ENCODE data around the gene UBE3B. TPM values are rescaled to one million over a fixed set of nuclear protein-coding genes. Genes with fewer than 3 reads are reported as not detected.
"Not testable (repeated sequence)": the region's sequence is repeated elsewhere in the genome, so short reads cannot be mapped to it uniquely, and the experiment has no call there.

UBE3B gene, protein sequence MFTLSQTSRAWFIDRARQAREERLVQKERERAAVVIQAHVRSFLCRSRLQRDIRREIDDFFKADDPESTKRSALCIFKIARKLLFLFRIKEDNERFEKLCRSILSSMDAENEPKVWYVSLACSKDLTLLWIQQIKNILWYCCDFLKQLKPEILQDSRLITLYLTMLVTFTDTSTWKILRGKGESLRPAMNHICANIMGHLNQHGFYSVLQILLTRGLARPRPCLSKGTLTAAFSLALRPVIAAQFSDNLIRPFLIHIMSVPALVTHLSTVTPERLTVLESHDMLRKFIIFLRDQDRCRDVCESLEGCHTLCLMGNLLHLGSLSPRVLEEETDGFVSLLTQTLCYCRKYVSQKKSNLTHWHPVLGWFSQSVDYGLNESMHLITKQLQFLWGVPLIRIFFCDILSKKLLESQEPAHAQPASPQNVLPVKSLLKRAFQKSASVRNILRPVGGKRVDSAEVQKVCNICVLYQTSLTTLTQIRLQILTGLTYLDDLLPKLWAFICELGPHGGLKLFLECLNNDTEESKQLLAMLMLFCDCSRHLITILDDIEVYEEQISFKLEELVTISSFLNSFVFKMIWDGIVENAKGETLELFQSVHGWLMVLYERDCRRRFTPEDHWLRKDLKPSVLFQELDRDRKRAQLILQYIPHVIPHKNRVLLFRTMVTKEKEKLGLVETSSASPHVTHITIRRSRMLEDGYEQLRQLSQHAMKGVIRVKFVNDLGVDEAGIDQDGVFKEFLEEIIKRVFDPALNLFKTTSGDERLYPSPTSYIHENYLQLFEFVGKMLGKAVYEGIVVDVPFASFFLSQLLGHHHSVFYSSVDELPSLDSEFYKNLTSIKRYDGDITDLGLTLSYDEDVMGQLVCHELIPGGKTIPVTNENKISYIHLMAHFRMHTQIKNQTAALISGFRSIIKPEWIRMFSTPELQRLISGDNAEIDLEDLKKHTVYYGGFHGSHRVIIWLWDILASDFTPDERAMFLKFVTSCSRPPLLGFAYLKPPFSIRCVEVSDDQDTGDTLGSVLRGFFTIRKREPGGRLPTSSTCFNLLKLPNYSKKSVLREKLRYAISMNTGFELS
- total RNA-seq (2014; rRNA removed; shearing (Covaris generic); ENCODE audit: low replicate concordance): 13.0 and 22.8 TPM in 2 replicates

DNA sequence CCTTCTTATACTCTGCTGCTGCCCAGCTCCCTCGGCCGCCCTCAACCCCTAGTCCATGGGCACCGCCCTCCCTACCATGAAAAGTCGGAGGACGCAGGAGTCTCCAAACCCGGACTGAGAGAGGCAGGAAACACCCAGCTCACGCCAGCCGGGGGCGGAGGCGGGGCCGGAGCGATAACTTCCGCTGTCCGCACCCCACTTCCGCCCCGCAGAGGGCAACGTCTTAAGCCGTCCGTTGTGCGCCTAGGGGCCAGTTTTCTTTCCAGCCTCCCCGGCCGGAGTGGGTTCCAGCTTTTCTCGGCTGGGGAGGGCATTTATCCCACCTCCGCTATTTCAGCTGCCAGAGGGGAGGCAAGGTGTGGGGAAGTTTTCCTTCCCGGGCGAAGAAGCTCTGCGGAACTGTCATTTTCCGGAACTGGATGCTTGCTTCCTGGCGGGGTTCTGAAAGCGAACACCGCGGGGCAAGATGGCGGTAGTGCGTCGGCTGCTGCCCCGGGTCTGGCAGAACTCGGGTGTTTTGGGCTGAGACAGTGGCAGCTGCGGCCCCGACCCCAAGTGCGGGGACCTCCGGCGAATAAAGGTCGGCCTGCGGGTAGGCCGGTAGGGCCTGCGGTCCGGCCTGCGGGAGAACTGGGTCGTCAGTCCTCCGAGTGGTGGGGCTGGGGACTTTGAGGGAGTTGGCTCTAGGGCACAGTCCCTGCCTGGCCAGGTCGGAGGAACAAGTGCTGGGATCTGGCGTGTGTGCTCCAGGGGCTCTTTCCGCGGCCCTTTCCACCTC is at the start of gene UBE3B, which contains the start of gene KCTD10:
UBE3B (plus strand) TSS at position 450 of the 778 bp plus-strand sequence. CDS start 5,918 bp downstream, outside the sequence.
KCTD10 (minus strand) TSS at position 116 of the 778 bp plus-strand sequence; CDS start at position 78, 38 bp downstream.
- peak; percentile 77 for DNase-seq (ENCODE audit: low read depth)
- in situ Hi-C loops (cut with HindIII; ENCODE audit: low pct_unique_long_range_greater_than_20kb, low sequenced_read_pairs): no loop called here

DNA sequence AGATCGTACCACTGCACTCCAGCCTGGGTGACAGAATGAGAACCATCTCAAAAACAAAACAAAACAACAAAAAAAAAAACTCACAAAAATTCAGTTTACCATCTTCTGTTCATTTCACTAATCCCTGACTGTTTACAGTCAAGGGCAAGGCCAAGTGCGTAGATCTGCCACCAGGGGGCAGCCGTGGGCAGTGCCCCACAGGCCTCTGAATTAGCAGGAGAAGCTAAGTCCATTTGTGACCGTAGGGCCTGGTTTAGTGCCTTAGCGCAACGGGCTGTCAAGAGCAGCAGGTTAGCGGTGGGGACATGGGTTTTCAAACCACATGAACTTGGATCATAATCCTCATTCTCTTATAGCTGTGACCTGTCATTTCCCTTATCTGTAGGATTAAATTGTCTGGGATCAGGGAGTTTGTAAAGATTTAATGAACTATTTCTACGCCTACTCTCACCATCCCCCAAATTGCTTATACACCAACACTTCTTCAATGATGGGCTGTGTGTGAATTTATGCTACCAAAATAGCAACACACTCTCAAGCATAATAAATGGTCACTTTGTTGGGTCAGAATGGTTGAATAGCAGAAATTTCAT is 49.3 kb upstream of the UBE3B start:
- DNase-seq (ENCODE audit: low read depth): peak; percentile 25
- in situ Hi-C loops (cut with HindIII; ENCODE audit: low pct_unique_long_range_greater_than_20kb, low sequenced_read_pairs): no loop called here

GRCh38 chr12:109428804-109429203 is 48.6 kb upstream of the UBE3B start:
- DNase-seq (ENCODE audit: low read depth); in situ Hi-C loops (cut with HindIII; ENCODE audit: low pct_unique_long_range_greater_than_20kb, low sequenced_read_pairs): not testable (repeated sequence)

DNA sequence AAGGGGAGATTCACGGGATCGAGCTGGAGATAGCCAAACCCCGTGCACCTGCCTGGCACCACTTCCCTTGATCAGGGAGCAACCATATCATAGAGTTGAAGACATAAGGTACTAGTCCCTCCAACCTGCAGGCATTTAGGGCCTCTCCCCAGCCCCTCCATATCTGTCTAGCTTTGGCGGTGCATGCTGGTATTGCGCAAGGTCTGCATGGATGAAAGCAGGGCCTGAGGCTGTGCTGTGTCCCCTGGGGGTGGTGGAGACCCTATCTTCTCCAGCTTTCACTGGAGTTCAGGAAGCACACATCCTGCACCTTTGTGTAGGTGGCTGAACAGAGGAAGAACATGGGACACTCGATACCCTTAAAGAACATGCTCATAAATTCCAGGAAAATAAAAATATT is 47.2 kb upstream of the UBE3B start:
- DNase-seq (ENCODE audit: low read depth): no peak
- in situ Hi-C loops (cut with HindIII; ENCODE audit: low pct_unique_long_range_greater_than_20kb, low sequenced_read_pairs): no loop called here

DNA sequence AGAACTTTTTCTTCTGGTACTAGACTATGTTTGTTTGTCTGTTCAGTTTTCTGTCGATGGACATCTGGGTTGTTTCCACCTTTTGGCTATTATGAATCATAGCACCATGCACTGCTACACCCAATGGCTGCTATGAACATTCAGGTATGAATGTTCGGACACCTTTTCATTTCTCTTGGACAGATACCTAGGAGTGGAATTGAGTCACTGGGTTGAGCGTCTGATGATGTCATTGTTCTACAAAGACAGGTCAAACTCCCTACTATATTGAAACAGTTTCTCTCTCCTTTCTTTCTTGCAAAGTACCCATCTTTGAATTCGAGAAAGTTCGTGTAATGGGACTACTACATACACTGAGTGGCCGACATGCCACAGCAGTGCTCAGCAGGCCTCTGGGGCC is 45.0 kb upstream of the UBE3B start:
- DNase-seq (ENCODE audit: low read depth): no peak
- in situ Hi-C loops (cut with HindIII; ENCODE audit: low pct_unique_long_range_greater_than_20kb, low sequenced_read_pairs): no loop called here

DNA sequence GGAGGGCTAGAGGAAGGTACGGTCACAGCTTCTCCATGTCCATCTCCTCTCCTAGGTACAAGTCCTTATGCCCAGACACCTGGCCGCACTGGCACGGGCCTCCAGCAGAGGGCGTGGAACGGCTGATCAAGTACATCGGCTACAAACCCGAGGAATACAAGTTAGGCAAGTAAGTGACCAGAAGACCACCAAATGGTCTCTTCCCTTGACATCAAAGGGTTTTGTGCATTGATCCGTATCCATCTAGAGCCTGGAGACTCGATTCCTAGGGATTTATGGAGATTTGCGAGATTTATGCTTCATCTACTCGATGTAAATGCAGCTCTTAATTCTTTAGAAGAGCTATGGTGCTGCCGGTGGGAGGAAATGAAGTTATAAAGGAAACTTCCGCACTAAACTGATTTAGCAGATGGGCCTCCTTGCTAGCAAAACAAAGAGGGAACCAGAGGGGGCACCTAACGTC is 44.6 kb upstream of the UBE3B start:
- in situ Hi-C loops (cut with HindIII; ENCODE audit: low pct_unique_long_range_greater_than_20kb, low sequenced_read_pairs): no loop called here
- DNase-seq (ENCODE audit: low read depth): peak; percentile 26

DNA sequence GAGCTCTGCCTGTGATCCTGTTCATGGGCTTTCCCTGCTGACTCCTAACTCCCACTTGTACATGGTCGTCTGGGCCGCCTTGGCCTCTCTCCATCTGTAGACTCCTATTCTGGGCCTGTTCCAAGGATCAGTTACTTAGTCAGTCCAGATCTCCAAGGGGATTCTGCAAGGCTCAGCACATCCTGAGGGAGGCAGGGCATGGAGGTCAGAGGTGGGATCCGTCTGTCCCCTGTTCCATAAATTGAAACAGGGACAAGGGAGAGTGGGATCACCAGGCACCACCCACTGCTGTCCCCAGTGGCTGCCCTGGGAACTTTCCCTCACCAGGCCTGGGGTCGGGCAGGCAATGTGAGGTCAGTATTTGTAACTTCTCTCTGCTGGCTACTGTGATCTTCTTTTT is 43.8 kb upstream of the UBE3B start:
- DNase-seq (ENCODE audit: low read depth): no peak
- in situ Hi-C loops (cut with HindIII; ENCODE audit: low pct_unique_long_range_greater_than_20kb, low sequenced_read_pairs): no loop called here

DNA sequence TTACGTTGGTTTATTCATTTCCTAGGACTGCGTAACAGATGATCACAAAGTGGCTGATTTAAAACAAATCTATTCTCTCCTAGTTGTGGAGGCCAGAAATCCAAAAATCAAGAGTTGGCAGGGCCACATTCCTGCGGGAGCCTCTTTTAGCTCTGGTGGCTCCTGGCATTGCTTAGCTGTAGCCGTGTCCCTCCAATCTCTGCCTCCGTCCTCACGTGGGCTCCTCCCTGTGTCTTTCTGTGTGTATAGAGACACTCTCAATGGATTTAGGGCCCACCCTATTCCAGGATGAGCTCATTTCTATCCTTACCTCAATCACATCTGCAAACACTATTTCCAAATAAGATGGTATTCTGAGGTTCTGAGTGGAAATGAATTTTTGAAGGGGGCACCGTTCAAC is 42.9 kb upstream of the UBE3B start:
- in situ Hi-C loops (cut with HindIII; ENCODE audit: low pct_unique_long_range_greater_than_20kb, low sequenced_read_pairs): no loop called here
- DNase-seq (ENCODE audit: low read depth): no peak

DNA sequence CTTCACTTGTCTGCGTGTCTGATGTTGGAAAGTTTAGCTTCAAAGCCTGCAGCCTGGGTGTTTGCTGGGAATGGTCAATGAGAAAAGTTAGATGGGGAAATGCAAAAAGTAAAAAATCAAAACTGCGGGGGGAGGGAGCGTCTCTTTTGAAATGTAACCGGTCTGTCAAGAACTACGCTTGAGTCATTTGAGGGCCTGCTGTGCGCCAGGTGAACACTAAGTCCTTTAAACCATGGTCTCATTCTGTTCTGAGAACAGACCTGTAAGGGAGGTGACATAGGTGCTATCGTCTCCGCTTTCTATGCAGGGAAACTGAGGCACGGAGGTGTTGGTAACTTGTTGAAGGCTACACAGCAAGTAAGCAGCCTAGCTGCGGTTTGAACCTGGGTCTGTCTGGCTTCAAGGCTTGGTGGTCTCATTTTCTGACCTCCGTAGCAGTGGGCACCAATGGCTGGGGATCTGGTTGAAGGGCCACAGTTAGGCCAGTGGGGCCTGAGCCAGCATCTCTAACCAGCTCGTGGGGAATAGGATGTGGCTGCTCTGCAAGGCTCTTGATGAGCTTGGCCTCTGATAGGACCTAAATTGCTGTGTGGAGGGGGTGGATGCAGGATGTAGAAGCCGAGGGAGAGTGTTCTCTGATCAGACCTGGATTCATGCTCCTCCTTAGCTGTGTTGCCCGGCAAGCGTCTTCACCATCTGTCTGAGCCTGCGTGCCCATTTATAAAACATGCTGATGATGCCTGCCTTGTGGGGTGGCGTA is 41.8 kb upstream of the UBE3B start:
- in situ Hi-C loops (cut with HindIII; ENCODE audit: low pct_unique_long_range_greater_than_20kb, low sequenced_read_pairs): no loop called here

DNA sequence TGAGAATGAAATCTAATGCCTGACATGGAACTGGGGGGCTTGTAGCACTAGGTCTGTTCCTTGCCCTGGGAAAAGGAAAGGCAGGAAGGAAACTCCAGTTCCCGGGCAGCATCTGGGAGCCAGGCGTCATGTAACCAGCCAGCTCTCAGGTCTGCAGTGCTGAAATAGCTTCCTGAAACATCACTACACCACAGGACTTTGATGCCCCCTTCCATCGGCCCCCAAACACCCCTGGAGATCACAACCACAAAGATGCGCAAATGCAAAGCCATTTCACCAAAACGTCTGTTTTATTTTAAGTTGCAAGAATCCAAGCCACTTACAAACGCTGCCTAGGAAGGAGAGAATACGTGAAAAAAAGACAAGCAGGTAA is 41.3 kb upstream of the UBE3B start:
- DNase-seq (ENCODE audit: low read depth): no peak
- in situ Hi-C loops (cut with HindIII; ENCODE audit: low pct_unique_long_range_greater_than_20kb, low sequenced_read_pairs): no loop called here

More for the DNA sequence above, 41.8 kb upstream of the UBE3B start:
- no peak for DNase-seq (ENCODE audit: low read depth)

DNA sequence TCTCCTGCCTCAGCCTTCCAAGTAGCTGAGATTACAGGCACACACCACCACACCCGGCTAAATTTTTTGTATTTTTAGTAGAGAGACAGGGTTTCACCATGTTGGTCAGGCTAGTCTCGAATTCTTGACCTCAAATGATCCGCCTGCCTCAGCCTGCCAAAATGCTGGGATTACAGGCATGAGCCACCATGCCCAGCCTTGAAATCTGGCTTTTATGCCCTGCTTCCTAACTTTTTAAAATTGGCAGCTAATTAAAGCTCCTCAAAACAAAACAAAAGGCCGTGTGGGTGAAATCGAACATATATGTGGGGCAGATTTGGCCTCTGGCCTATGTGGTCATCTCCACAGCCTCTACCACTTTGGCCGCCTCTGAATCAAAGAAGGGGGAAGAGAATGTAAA is 38.3 kb upstream of the UBE3B start:
- DNase-seq (ENCODE audit: low read depth): no peak
- in situ Hi-C loops (cut with HindIII; ENCODE audit: low pct_unique_long_range_greater_than_20kb, low sequenced_read_pairs): no loop called here

DNA sequence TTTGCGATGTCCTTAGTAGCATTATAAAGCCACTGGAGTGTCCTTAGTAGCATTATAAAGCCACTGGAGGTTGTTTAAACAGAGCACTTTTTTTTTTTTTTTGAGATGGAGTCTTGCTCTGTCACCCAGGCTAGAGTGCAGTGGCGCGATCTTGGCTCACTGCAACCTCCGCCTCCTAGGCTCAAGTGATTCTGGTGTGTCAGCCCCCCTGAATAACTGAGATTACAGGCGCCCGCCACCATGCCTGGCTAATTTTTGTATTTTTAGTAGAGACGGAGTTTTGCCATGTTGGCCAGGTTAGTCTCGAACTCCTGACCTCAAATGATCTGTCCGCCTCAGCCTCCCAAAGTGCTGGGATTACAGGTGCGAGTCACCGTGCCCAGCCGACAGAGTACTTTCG is 37.5 kb upstream of the UBE3B start:
- in situ Hi-C loops (cut with HindIII; ENCODE audit: low pct_unique_long_range_greater_than_20kb, low sequenced_read_pairs); DNase-seq (ENCODE audit: low read depth): not testable (repeated sequence)

DNA sequence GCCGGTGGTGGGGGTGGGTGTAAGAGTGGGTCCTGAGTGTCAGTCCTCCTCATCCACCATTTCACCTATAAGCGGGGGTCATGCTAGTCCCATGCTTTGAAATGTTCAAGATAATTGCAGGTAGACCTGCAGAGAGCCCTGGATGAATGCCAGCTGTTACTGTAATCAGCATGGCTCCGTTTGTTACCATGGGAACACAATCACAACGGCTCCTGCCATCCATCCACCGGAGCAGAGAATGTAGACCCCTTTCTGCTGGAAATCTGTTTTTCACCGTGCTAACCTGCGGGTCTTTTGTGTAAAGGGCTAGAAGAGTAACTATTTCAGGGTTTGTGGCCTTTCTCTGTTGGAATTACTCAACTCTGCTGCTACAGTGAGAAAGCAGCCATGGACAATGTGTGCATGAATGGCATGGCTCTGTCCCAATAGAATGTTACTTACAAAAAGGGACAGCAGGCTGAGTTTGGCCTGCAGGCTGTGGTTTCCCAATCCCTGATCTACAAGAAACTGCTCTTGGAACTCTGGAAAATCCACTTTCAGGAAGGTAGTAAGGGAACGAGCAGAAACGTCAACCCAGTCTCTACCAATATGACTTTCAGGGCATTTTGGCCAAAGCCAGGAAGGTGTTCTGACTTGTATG is 36.5 kb upstream of the UBE3B start:
- in situ Hi-C loops (cut with HindIII; ENCODE audit: low pct_unique_long_range_greater_than_20kb, low sequenced_read_pairs): no loop called here
- no peak for DNase-seq (ENCODE audit: low read depth)

DNA sequence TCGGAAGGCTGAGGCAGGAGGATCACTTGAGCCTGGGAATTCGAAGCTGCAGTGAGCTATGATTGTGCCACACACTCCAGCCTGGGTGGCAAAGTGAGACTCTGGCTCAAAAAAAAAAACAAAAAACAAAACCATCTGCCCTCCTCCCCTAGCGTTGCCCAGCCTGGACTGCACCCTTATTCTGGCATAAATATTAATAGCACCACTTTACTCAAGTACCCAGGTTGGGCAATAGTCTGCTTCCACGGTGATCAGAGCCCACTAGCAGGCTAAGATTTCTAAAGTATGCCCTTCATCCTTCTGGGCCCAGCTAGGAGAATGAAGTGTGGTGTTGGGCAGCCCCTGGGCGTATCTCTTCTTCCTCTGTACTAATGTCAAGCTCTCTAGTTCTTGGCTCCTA is 33.6 kb upstream of the UBE3B start:
- DNase-seq (ENCODE audit: low read depth): no peak
- in situ Hi-C loops (cut with HindIII; ENCODE audit: low pct_unique_long_range_greater_than_20kb, low sequenced_read_pairs): no loop called here

DNA sequence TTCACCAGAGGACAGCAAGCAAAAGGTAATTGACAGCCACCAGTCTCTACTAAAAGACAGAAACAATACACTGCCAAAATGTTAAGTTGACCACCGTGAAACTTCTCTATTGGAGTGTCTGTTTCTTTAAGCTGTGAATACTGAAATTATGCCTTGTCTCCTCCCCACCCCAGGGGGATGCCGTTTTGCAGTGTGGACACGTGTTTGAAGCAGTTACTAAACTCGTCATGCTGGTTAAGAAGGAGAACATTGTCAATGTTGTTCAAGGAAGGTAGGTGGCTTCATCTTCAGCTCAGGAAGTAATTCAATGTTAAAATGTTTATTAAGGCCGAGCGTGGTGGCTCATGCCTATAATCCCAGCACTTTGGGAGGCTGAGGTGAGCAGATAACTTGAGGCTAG is 33.2 kb upstream of the UBE3B start:
- no peak for DNase-seq (ENCODE audit: low read depth)
- in situ Hi-C loops (cut with HindIII; ENCODE audit: low pct_unique_long_range_greater_than_20kb, low sequenced_read_pairs): no loop called here

GRCh38 chr12:109445191-109445609 is 32.2 kb upstream of the UBE3B start:
- DNase-seq (ENCODE audit: low read depth): no peak
- in situ Hi-C loops (cut with HindIII; ENCODE audit: low pct_unique_long_range_greater_than_20kb, low sequenced_read_pairs): no loop called here
